ENCODE measurements around the gene PRKAG3. TPM values are rescaled to one million over a fixed set of nuclear protein-coding genes. Genes with fewer than 3 reads are reported as not detected.

PRKAG3 gene
- under 1 TPM in 1 of 2 donors, not detected in 1; 0.23 TPM for total RNA-seq
- long read RNA-seq, donor 1 = 0 reads
- long read RNA-seq, donor 2 = 0 reads

- intact Hi-C loops (cut with DNase I) = no loop called here
- peak; percentile 82 for DNase-seq (ENCODE audit: low spot score)
Observed at GRCh38 chr2:218831378-218831990, at the start of gene PRKAG3. PRKAG3 (minus strand) TSS chr2:218831803.

GRCh38 chr2:218880859-218881594 lies 49.4 kb upstream of the PRKAG3 start:
- DNase-seq (ENCODE audit: low spot score) = peak; percentile 71
- intact Hi-C loops (cut with DNase I) = no loop called here

- DNase-seq (ENCODE audit: low spot score) = peak; percentile 81
- intact Hi-C loops (cut with DNase I) = no loop called here
Observed at GRCh38 chr2:218880102-218880858, 48.7 kb upstream of the PRKAG3 start, which contains the start of gene WNT10A. WNT10A (plus strand) TSS chr2:218880852; CDS start chr2:218880996, 144 bp downstream.

- intact Hi-C loops (cut with DNase I) = loop anchor here in 1 of 2 donors (1.0 kb wide), 1 partner anchor 13 kb away; no protein-coding TSS in a partner anchor
- DNase-seq (ENCODE audit: low spot score) = no peak
Observed at GRCh38 chr2:218879776-218880101, 48.1 kb upstream of the PRKAG3 start.

- intact Hi-C loops (cut with DNase I) = loop anchor here in 1 of 2 donors (1.0 kb wide), 1 partner anchor 13 kb away; no protein-coding TSS in a partner anchor
- DNase-seq (ENCODE audit: low spot score) = peak; percentile 46
Observed at GRCh38 chr2:218878926-218879761, 47.5 kb upstream of the PRKAG3 start.

- intact Hi-C loops (cut with DNase I) = no loop called here
- no peak for DNase-seq (ENCODE audit: low spot score)
Observed at GRCh38 chr2:218878486-218878885, 46.9 kb upstream of the PRKAG3 start.

GRCh38 chr2:218877891-218878290 lies 46.3 kb upstream of the PRKAG3 start:
- DNase-seq (ENCODE audit: low spot score) = no peak
- intact Hi-C loops (cut with DNase I) = no loop called here

- DNase-seq (ENCODE audit: low spot score) = no peak
- intact Hi-C loops (cut with DNase I) = no loop called here
Observed at GRCh38 chr2:218877331-218877730, 45.7 kb upstream of the PRKAG3 start.

GRCh38 chr2:218876562-218877219 lies 45.1 kb upstream of the PRKAG3 start:
- no peak for DNase-seq (ENCODE audit: low spot score)
- intact Hi-C loops (cut with DNase I) = no loop called here

- DNase-seq (ENCODE audit: low spot score) = no peak
- intact Hi-C loops (cut with DNase I) = no loop called here
Observed at GRCh38 chr2:218875692-218876246, 44.2 kb upstream of the PRKAG3 start.

- no peak for DNase-seq (ENCODE audit: low spot score)
- intact Hi-C loops (cut with DNase I) = loop anchor here in 1 of 2 donors (2.0 kb wide), 1 partner anchor 53 kb away; no protein-coding TSS in a partner anchor
Observed at GRCh38 chr2:218873359-218874194, 42.0 kb upstream of the PRKAG3 start.

GRCh38 chr2:218872645-218873358 lies 41.2 kb upstream of the PRKAG3 start:
- DNase-seq (ENCODE audit: low spot score) = no peak
- intact Hi-C loops (cut with DNase I) = loop anchor here in 1 of 2 donors (2.0 kb wide), 1 partner anchor 54 kb away; no protein-coding TSS in a partner anchor

- DNase-seq (ENCODE audit: low spot score) = no peak
- intact Hi-C loops (cut with DNase I) = loop anchor here in 1 of 2 donors (2.0 kb wide), 1 partner anchor 55 kb away; no protein-coding TSS in a partner anchor
Observed at GRCh38 chr2:218871345-218872302, 40.0 kb upstream of the PRKAG3 start.

- no peak for DNase-seq (ENCODE audit: low spot score)
- intact Hi-C loops (cut with DNase I) = no loop called here
Observed at GRCh38 chr2:218870984-218871344, 39.4 kb upstream of the PRKAG3 start.

- intact Hi-C loops (cut with DNase I) = no loop called here
- no peak for DNase-seq (ENCODE audit: low spot score)
Observed at GRCh38 chr2:218869064-218869463, 37.5 kb upstream of the PRKAG3 start.

- intact Hi-C loops (cut with DNase I) = no loop called here
- no peak for DNase-seq (ENCODE audit: low spot score)
Observed at GRCh38 chr2:218867900-218868299, 36.3 kb upstream of the PRKAG3 start.

All from posterior vena cava (tissue), 2 donors.